OCI-LY3 (cell line): ENCODE results near the gene AXIN2.

Experiments
- EZH2phosphoT487 ChIP-seq: fragments of 200-600 bp; shearing (Covaris generic); IDR thresholded peaks from 2 replicates; pipeline ENCODE4 v1.6.1; 2018; ENCODE audit warnings: antibody characterized with exemption, mixed run types, low read depth
- TF ChIP-seq, protein P1 (sequence below): fragments of 200-600, 300-600 bp; sonication (generic); IDR thresholded peaks from 2 replicates; pipeline ENCODE4 v1.5.1; 2014; ENCODE audit warnings: antibody characterized with exemption, low read length, low read depth

- TF ChIP-seq, protein P1, sequence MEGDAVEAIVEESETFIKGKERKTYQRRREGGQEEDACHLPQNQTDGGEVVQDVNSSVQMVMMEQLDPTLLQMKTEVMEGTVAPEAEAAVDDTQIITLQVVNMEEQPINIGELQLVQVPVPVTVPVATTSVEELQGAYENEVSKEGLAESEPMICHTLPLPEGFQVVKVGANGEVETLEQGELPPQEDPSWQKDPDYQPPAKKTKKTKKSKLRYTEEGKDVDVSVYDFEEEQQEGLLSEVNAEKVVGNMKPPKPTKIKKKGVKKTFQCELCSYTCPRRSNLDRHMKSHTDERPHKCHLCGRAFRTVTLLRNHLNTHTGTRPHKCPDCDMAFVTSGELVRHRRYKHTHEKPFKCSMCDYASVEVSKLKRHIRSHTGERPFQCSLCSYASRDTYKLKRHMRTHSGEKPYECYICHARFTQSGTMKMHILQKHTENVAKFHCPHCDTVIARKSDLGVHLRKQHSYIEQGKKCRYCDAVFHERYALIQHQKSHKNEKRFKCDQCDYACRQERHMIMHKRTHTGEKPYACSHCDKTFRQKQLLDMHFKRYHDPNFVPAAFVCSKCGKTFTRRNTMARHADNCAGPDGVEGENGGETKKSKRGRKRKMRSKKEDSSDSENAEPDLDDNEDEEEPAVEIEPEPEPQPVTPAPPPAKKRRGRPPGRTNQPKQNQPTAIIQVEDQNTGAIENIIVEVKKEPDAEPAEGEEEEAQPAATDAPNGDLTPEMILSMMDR: no peak
- TF ChIP-seq EZH2phosphoT487: no peak
Measured at GRCh38 chr17:65531256-65532100, 30.0 kb downstream of the AXIN2 start.
